KMS-11 (cell line): ENCODE results near the gene ZC3H6.

Experiments used
- H2AFZ ChIP-seq: fragments of 200-600 bp; sonication (generic); 2 replicates; pipeline ENCODE4 v1.6.1; 2016; ENCODE audit warnings: antibody characterized with exemption, mixed run types, low read depth
- H3K27ac ChIP-seq: fragments of 200-600 bp; sonication (generic); 2 replicates; pipeline ENCODE4 v1.6.1; 2016; ENCODE audit warnings: mild to moderate bottlenecking, mixed run types
- H3K27me3 ChIP-seq: fragments of 200-600 bp; sonication (generic); 2 replicates; pipeline ENCODE4 v1.6.1; 2017; ENCODE audit warnings: mild to moderate bottlenecking, low read depth, mixed run types, moderate library complexity; ENCODE audit not compliant: insufficient read depth
- H3K36me3 ChIP-seq: fragments of 200-600 bp; sonication (generic); 2 replicates; pipeline ENCODE4 v1.6.1; 2017; ENCODE audit warnings: mild to moderate bottlenecking, mixed run types; ENCODE audit not compliant: insufficient read depth
- H3K4me1 ChIP-seq: fragments of 200-600 bp; sonication (generic); 2 replicates; pipeline ENCODE4 v1.6.1; 2016; ENCODE audit warnings: mild to moderate bottlenecking, low read depth, mixed run types; ENCODE audit not compliant: poor library complexity, severe bottlenecking
- H3K4me2 ChIP-seq: fragments of 200-600 bp; sonication (generic); 2 replicates; pipeline ENCODE4 v1.7.0; 2016; ENCODE audit warnings: mild to moderate bottlenecking, mixed run types
- H3K4me3 ChIP-seq: fragments of 200-600 bp; sonication (generic); IDR thresholded peaks from 2 replicates; pipeline ENCODE4 v1.6.1; 2017; ENCODE audit warnings: low read depth, low read length, mixed read lengths; ENCODE audit not compliant: insufficient read depth
- H3K79me2 ChIP-seq: fragments of 200-600 bp; sonication (generic); 2 replicates; pipeline ENCODE4 v1.6.1; 2016; ENCODE audit warnings: low read depth, mixed run types; ENCODE audit not compliant: insufficient read depth
- H3K9ac ChIP-seq: fragments of 200-600 bp; sonication (generic); 2 replicates; pipeline ENCODE4 v1.6.1; 2016; ENCODE audit warnings: mild to moderate bottlenecking, mixed run types
- H4K20me1 ChIP-seq: fragments of 200-600 bp; sonication (generic); 2 replicates; pipeline ENCODE4 v1.6.1; 2016; ENCODE audit warnings: mild to moderate bottlenecking, mixed run types; ENCODE audit not compliant: insufficient read depth
- TF ChIP-seq, protein P1 (sequence below): fragments of 200-600 bp; sonication (generic); conservative IDR thresholded peaks from 2 replicates; pipeline ENCODE4 v1.6.1; 2017; ENCODE audit warnings: low read depth, mild to moderate bottlenecking, antibody characterized with exemption, low read length, moderate library complexity, mixed read lengths

Gene ZC3H6

DNA sequence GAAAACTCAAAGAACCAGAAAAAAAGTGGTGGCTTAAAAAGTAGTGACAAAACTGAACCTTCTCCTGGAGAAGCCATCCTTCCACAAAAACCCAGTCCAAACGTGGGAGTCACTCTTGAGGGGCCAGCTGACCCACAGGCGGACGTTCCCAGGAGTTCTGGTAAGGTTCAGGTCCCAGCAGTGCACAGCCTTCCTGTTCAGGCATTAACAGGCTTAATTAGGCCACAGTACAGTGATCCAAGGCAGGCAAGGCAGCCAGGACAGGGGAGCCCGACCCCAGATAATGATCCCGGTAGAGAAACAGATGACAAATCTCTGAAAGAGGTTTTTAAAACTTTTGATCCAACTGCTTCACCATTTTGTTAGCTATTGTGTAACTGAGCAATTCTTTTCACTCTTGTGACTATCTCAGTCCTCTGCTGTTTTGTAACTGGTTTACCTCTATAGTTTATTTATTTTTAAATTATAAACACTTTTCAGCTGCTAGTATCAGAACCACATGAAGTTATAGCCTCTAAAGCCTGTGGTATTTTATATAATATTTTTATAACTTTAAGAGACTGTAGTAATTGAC lies 56.8 kb downstream of the ZC3H6 start:
- H2AFZ ChIP-seq, result no peak overlapping the region
- H3K27ac ChIP-seq, result no peak overlapping the region
- H3K4me2 ChIP-seq, result no peak overlapping the region
- no peaks in the 10 kb centered on the region for H4K20me1 ChIP-seq
- TF ChIP-seq, protein P1, sequence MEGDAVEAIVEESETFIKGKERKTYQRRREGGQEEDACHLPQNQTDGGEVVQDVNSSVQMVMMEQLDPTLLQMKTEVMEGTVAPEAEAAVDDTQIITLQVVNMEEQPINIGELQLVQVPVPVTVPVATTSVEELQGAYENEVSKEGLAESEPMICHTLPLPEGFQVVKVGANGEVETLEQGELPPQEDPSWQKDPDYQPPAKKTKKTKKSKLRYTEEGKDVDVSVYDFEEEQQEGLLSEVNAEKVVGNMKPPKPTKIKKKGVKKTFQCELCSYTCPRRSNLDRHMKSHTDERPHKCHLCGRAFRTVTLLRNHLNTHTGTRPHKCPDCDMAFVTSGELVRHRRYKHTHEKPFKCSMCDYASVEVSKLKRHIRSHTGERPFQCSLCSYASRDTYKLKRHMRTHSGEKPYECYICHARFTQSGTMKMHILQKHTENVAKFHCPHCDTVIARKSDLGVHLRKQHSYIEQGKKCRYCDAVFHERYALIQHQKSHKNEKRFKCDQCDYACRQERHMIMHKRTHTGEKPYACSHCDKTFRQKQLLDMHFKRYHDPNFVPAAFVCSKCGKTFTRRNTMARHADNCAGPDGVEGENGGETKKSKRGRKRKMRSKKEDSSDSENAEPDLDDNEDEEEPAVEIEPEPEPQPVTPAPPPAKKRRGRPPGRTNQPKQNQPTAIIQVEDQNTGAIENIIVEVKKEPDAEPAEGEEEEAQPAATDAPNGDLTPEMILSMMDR, result no peak
- no peaks in the 10 kb centered on the region for H3K4me1 ChIP-seq
- H3K27me3 ChIP-seq, result no peaks in the 10 kb centered on the region
- H3K9ac ChIP-seq, result no peak overlapping the region
- no peaks in the 10 kb centered on the region for H3K36me3 ChIP-seq
- no peak overlapping the region for H3K4me3 ChIP-seq
- no peaks in the 10 kb centered on the region for H3K79me2 ChIP-seq

DNA sequence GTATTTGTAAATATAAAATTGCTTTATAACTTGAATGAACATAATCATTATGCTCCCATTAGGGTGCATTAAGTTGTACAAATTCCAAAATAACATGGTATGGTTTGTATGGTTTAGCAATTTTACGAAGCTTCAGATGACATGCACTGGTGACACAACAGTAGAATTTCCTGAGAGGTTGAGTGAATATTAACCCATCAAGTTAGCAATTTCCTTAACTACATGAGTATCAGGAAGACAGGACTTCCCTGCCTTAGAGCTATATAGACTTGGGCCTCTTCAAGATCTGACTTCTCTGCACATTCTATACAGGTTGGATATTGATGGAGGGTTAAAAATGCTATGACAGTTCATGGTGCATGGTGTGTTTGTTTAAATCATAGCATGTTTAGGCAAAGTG lies 60.2 kb downstream of the ZC3H6 start:
- no peaks in the 10 kb centered on the region for H3K79me2 ChIP-seq
- no peak overlapping the region for H2AFZ ChIP-seq
- H4K20me1 ChIP-seq, result no peaks in the 10 kb centered on the region
- no peak overlapping the region for H3K27ac ChIP-seq
- no peak overlapping the region for H3K4me2 ChIP-seq
- no peaks in the 10 kb centered on the region for H3K4me1 ChIP-seq
- no peak overlapping the region for H3K9ac ChIP-seq
- no peak overlapping the region for H3K4me3 ChIP-seq
- H3K27me3 ChIP-seq, result no peaks in the 10 kb centered on the region
- TF ChIP-seq, protein P1, result no peak
- H3K36me3 ChIP-seq, result no peaks in the 10 kb centered on the region

DNA sequence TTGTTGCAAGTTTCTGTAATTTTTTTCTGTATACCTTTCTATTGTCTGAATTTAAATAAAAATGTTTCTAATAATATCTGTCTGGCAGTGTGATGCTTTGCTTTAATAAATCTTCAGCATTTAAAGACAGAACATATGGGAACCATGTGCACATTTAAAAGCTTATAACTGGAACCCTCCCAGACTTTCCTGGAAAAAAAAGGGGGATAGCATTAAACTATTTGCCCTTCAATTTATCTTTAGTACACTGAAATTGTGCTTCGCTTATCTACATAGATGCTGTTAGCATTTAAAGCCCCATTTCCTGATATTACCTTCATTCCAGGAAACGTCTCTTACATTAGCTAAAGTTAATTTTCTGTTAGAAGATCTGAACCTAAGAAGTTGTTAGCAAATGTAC lies 64.6 kb downstream of the ZC3H6 start:
- H3K27ac ChIP-seq, result no peak overlapping the region
- TF ChIP-seq, protein P1, result no peak
- H2AFZ ChIP-seq, result no peak overlapping the region
- no peaks in the 10 kb centered on the region for H3K27me3 ChIP-seq
- no peak overlapping the region for H3K4me2 ChIP-seq
- H3K4me3 ChIP-seq, result no peak overlapping the region
- H3K4me1 ChIP-seq, result peaks cover 21% of the 10 kb centered on the region
- no peaks in the 10 kb centered on the region for H4K20me1 ChIP-seq
- H3K9ac ChIP-seq, result no peak overlapping the region
- no peaks in the 10 kb centered on the region for H3K79me2 ChIP-seq
- no peaks in the 10 kb centered on the region for H3K36me3 ChIP-seq

DNA sequence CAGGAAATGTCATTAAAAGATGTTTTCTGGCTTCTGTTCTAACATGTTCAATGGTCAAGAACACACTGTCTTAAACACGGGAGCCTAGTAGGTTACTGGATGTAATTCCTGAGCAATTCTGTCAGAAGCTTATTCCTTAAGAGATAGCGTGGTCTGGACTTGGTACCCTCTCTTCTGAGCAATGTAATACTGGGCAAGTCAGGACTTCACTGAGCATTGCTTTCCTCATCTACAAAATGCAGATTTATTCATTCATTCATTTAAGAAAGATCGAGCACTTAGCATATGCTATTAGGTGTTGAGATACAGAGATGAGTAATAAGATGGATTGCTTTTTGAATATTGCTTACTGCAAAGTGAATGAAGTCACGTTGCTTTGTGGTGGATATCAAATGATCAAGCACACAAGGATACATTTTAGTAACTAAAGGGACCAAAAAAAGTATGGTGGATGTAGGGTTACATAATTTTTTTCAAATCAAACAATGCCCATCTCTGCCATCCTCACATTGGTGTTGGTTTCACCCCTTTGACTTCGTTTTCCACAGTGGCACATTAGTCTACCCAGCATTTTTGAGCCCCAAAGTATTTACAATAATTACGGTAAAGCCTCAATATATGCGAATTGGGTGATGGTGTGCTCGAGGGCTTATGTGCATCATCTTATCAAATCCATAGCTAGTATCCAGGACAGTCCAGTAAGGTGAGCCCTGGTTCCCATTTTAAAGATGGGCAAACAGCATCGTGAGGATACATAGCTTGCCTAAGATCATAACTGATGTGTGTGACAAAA lies 65.3 kb downstream of the ZC3H6 start:
- Histone ChIP-seq H3K9ac (no peak overlapping the region), H3K4me2 (no peak overlapping the region), H3K36me3 (no peaks in the 10 kb centered on the region), H3K27ac (no peak overlapping the region), H3K79me2 (no peaks in the 10 kb centered on the region), H3K27me3 (no peaks in the 10 kb centered on the region), H3K4me3 (no peak overlapping the region), H4K20me1 (no peaks in the 10 kb centered on the region), H2AFZ (no peak overlapping the region), H3K4me1 (peaks cover 22% of the 10 kb centered on the region)
- TF ChIP-seq, protein P1, result no peak
